Fibroblast of skin of right biceps (primary cell): ENCODE data around the gene MYH15.
A peak's percentile ranks its signal among the peaks of the same experiment; 100 is the strongest.

Experiments
- DNase-seq: peaks from one replicate; pipeline ENCODE4 v3.0.0-alpha.2; 2013

MYH15 gene

GRCh38 chr3:108410531-108410984, 99.8 kb downstream of the MYH15 start:
- DNase-seq: no peak

DNA sequence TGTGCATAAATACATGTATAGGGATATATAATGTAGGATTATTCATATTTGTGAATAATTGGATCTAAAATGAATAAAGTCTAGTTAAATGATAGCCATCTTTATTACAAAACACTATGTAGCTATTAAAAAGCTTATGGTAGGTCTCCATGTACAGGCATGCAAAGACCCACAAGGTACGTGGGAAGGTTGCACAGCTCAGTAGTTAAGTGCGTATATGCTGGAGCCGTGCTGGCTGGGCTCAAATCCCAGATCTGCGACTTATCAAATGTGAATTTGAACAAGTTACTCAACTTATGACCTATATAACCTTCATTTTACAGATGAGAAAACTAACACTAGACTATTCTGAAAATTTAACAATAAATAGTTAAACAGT, 100.6 kb downstream of the MYH15 start:
- no peak for DNase-seq

- DNase-seq: no peak
These were observed 101.3 kb downstream of the MYH15 start for GRCh38 chr3:108408883-108409799.

DNA sequence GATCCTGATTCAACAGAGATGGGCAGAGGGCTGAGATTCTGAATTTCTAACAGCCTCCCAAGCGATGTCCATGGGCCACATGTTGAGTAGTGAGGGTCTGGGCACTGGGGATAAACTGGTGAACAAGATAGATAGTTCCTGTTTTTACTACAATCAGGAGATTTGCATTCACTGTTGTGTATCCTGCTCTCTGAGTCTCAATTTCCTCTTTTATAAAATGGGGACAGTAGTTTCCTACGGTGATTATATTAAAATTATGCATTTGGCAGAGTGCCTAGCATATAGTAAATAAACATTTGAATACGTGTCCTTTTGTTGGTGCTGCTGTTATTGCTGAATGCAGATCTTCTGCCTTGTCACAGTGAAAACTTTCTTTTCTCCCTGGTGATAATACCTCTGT, 102.5 kb downstream of the MYH15 start:
- no peak for DNase-seq

- peak; percentile 69 for DNase-seq
These were observed 103.7 kb downstream of the MYH15 start for GRCh38 chr3:108406661-108407206.

DNA sequence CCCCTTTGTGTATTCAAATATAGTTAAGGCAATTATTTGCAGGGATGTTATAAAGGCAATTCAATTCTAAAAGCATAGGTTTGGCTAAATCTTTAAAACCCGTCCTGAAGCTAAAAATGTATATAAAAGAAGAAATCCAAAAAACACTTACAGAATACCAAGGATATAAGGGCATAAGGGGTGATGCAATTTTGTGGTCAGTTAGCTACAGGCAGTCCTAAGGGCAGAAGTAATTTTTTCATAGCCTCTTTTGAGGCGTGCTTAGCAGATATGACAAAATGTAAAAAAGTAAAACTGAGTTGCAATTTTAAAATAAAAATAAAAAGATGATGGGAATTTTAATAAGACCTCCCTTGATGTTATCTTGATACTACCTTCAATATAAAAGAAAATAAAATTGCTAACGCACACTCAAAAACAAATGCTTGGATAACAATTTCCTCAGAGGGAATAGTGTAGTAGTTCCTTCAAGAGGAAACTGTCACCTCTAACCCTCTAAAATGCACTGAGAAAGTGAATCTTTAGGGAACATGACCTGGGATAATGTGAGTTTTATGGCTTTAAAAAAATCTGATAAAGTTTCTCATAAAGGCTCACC, 104.2 kb downstream of the MYH15 start:
- peak; percentile 39 for DNase-seq

GRCh38 chr3:108404368-108404767, 106.0 kb downstream of the MYH15 start:
- DNase-seq: peak; percentile 61

GRCh38 chr3:108403686-108404345, 106.6 kb downstream of the MYH15 start:
- peak; percentile 52 for DNase-seq

DNA sequence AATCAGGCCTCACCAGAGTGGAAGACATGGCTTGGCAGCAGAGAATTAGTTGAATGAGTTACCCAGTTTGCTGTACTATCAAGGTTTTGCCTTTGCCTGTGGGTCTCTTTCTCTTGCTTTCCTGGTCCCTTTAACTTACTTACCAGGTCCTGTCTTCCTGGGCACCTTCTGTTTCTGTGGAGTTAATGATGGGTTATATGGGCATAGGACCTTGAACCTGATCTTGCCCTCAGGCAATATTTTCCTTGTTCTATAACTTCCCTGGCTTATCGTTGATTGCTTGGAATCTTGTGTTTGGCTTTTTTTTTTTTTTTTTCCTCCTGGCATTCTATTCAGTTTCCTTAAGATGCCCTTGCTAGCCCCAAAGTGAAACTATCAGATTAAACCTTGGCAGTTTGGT, 107.2 kb downstream of the MYH15 start:
- no peak for DNase-seq

GRCh38 chr3:108401836-108402235, 108.6 kb downstream of the MYH15 start:
- no peak for DNase-seq

DNA sequence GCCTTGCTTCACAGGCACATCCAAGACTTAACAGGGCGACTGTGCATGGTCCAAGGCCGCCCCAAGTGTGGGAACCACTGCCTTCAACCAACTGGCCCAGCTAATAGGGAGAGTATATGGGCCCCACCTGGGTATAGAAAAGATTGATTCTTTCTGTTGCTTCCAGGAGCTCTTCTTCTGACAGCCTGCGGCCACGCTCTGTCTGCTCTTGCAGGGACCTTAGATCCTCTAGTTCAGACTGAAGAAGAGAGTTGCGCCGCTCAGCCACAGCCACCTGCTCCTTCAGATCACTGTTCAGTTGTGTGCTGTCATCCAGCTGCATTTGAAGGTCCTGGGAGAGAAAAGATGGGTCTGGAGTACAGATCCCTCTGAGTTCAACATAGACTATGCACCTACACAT, 111.9 kb downstream of the MYH15 start:
- no peak for DNase-seq

DNA sequence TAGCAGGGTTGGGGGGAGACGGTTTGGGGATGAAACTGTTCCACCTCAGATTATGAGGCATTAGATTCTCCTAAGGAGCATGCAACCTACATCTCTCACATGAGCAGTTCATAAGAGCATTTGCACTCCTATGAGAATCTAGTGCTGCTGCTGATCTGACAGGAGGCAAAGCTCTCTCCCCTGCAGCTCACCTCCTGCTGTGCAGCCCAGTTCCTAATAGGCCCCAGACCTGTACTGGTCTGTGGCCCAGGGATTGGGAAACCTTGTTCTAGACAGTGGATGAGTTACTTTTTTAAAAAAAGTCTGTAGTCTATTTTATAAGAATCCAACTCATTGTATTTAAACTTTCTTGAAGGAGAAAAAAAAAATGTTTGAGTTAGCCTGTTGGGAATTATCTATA, 114.1 kb downstream of the MYH15 start:
- no peak for DNase-seq

DNA sequence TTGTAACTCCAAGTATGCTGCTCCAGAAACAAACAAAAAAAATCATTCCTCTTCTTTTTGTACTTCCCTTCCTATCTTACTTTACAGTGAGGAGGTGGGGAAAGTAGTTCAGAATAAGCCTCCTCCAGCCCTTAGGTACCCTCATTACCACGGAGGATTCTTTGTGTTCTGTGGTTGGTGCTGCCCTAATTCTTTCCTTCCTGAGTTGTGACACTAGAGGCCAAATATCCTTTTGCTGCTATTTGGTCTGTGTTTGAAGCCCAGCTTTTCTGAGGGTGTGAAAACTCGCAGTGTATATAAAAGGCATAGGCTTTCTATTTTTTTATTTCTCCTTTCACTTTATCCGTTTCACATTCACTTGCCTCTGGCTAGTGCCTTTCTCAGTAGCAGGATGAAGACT, 115.8 kb downstream of the MYH15 start:
- DNase-seq: no peak

DNA sequence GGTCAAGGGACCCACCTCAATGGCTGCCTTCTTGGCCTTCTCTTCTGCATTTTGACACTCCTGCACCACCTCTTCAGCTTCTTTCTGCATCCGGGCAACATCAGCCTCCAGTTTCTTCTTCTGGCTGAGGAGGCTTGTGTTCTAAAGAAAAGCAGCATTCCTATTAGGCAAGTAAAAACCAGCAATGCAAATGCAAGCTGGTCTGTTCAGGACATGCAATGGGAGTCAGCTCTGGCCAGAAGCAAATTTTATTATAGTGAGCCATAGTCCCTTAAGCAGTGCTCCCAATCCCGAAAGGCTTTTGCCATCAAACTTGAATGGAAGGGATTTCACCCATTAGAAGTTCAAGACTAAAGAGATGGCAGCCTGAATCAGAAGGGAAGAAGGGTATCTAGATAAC, 116.4 kb downstream of the MYH15 start:
- no peak for DNase-seq

DNA sequence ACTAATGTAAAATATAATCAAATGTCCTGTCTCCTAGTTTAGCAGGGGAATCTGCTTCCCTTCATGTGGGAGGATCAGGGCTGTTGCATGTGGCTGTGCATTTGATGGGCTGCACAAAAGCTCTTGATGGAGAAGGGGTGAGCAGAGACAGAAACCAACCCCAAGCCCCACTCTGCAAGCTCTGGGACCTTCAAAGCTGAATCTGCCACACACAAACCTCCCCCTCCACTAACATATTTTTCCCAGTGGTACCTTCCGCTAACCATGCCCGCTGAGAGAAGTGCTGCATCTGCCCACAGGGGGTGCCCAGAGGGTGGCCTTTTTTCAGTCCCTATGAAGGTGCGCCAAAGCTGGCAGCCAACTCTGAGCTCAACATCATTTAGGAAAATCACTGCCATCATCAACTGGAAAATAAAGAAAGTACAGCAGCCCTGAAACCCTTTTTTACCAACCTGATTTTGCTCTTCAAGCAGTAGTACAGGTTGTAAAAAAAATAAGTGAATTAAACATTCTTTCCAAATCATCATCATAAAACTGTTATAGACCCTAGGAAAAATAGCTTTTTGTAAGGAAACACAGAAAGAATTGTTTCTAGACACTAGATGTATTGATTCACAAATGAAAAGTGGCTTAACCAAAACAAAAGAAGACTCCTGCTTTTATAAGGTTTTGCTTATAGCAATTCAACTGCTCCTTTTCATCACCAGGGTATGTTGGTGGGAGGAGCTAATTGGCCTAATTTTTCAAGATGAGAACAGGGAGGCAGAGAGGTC, 117.1 kb downstream of the MYH15 start:
- no peak for DNase-seq

DNA sequence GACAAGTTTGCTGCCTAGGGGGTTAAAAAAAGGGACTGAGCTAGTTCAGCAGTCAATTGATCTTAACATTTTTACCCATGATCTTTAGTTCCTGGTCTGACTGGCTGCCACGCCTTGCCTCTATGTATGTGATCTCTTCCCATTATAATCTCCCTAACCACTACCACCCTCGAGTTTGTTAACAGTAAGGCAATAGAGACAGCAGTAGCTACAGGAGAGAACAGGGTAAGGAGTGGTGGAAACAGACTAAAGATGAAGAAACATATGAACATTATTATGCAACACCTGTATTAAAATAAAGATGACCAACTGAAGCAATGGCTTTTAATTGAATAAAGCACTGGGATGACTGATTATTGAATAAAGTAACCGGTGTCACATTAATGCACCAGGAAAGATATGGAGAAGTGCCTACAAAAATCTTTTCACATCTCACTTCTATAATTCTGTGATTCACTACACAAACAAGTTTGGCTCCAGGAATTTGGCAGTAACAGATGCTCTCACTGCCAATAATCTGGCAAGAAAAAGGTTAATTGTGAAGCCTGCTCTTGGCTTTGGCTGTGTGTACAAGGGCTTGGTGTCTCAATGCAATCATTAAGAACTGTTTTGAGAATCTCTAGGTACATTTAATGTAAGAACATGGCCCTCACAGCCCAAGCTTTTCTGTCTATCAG, 118.3 kb downstream of the MYH15 start:
- DNase-seq: peak; percentile 59

DNA sequence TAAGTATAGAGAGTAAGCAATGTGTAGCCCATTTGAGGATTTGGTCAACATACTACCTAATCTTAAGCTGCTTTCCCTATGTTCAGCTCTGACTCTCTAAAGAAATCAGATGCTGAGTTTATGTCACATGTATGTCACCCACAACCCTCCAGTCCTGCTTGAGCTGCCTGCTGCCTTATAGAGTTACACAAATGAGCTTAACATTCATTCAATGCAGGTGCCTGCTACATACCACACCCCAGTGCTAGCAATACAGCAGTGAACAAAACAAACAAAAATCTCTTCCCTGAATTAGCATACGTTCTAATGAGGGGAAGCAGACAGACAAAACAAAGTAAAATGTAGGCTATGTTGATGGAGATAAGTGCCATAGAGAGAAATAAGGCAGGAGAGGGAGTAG, 121.0 kb downstream of the MYH15 start:
- DNase-seq: no peak

DNA sequence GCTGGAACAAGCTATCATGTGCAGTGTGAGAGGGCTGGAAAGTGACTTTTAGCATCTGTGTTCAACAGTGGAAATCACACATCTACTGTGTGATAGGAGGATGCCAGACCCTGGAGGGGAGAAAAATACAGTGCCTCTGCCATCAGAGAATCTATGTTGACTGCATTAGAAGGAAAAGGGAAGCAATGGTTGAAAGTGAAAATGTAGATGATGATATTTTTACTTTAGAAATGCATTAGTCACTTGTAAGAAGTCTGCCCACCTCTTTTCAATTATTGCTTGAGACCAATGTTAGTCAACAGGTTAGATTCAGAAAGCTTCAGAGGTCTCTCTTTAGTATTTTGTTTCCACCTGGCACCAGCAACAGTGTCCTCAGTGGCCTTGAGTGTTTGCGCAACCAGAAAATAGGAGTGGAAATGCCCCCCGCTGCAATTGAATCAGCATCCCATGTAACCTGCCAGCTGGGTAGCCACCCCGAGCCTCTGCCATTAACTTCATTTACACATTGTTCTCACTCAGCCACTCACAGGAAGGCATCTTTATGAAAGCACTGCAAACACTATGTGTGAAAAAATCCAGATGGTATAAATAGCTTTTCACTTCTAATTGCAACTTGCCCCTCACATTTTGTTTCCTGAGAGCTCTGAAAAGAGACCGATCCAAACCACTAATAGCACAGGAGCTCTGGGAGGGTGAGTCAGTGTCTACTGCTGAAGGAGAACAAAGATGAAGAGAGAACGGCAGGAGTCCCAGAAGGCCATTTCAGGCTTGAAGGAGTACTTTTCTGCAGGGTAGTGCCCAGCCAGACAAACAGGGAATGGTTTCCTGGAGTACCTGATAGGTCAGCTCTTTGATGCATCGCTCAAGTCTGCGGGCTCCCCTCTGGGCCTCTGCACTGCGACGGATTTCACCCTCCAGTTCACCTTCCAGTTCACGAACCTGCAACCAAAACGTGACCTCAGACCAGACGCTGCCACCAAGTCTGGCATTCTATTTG, 122.0 kb downstream of the MYH15 start:
- peak; percentile 38 for DNase-seq

DNA sequence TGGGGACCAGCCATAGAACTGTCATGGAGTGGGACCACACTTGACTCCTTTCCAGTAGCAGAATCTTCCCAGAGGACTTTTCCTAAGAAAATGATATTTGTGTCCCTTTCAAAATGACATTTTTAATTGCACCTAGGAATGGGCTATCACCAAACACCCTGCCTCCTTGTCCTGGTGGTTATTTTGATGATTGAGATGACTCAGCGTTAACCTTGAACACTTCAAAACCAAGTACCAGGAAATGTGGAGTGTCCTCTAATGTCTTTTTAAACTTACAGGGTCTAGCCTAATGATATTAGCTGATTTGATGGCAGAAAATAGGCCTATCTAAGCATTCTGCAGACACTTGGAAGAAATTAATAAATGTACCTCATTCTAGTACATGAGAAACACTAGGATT, 123.3 kb downstream of the MYH15 start:
- no peak for DNase-seq

GRCh38 chr3:108383306-108383705, 127.1 kb downstream of the MYH15 start:
- DNase-seq: no peak
